K562 (cell line): ENCODE results near the gene OSTF1. TPM values are rescaled to one million over a fixed set of nuclear protein-coding genes. Genes with fewer than 3 reads are reported as not detected.

Experiments used
- ATAC-seq: fragments of 200-7000 bp; cut with Tn5 transposase; 3 replicates; pipeline ENCODE4 v1.9.1; 2020; ENCODE audit warnings: moderate library complexity
- BruUV-seq: library from RNA; stranded (reverse); fragments of 400-500 nt; replicated peaks from 2 replicates; lab custom pipeline; 2021; lab: Mats Ljungman, UMichigan
- CTCF ChIA-PET: fragments of 300-600 bp; formaldehyde crosslinking; extraction: SDS; loops from one replicate; lab custom pipeline; 2021; ENCODE audit warnings: low intra/inter-chr PET ratio; lab: Yijun Ruan, JAX
- POLR2A ChIA-PET: fragments of 300-600, 350-650 bp; sonication (Branson Sonifier 250); formaldehyde crosslinking; extraction: SDS; loops from one replicate; lab custom pipeline; 2021; ENCODE audit warnings: antibody characterized with exemption, inconsistent platforms; lab: Yijun Ruan, JAX
- DNase-seq, 4 experiments: peaks; one replicate each; pipeline versions ENCODE4 v3.0.0 to v3.0.0-alpha.2; 2011 to 2018; ENCODE audit warnings: low spot score in 3 of 4, mixed read lengths in 3 of 4; ENCODE audit errors: extremely low read depth in 1 of 4
- FAIRE-seq: peaks from 2 replicates; lab custom pipeline; 2011; peaks lifted over from hg19 to GRCh38; lab: Jason Lieb, UNC
- H2AFZ ChIP-seq: 2 replicates; pipeline ENCODE4 v1.6.0; 2011; ENCODE audit warnings: low read depth, low read length, control low read depth, inconsistent platforms
- H3K27ac ChIP-seq: fragments of 200-600 bp; 3 replicates; pipeline ENCODE4 v1.8.0; 2011; ENCODE audit warnings: low read depth, mild to moderate bottlenecking, control low read depth, inconsistent platforms, low read length, moderate library complexity, mixed read lengths; ENCODE audit errors: extremely low read depth
- H3K27me3 ChIP-seq, 2 experiments: fragments of 300-600 bp in 1 of 2; 2 replicates in 1 of 2; 3 replicates in 1 of 2; pipeline versions ENCODE4 v1.6.0 to v1.8.0; 2011; ENCODE audit warnings: inconsistent platforms in 2 of 2, low read length in 2 of 2, mild to moderate bottlenecking in 1 of 2, mixed read lengths in 1 of 2, moderate library complexity in 1 of 2; ENCODE audit not compliant: control insufficient read depth in 2 of 2, insufficient read depth in 2 of 2
- H3K36me3 ChIP-seq: fragments of 300-600 bp; 3 replicates; pipeline ENCODE4 v1.8.0; 2011; ENCODE audit warnings: mild to moderate bottlenecking, low read length, inconsistent platforms; ENCODE audit not compliant: control insufficient read depth, insufficient read depth
- H3K4me1 ChIP-seq, 2 experiments: fragments of 200-600 bp in 1 of 2; replicated peaks in 1 of 2; 2 replicates in 1 of 2; 3 replicates in 1 of 2; pipeline versions ENCODE4 v1.5.1 to v1.8.0; 2011; ENCODE audit warnings: inconsistent platforms in 2 of 2, low read length in 2 of 2, mild to moderate bottlenecking in 1 of 2, mixed read lengths in 1 of 2, moderate library complexity in 1 of 2; ENCODE audit not compliant: control insufficient read depth in 2 of 2, insufficient read depth in 2 of 2
- H3K4me2 ChIP-seq: 2 replicates; pipeline ENCODE4 v1.6.1; 2011; ENCODE audit warnings: low read length, control low read depth, inconsistent platforms, mixed read lengths; ENCODE audit not compliant: insufficient read depth
- H3K4me3 ChIP-seq: fragments of 200-600 bp; sonication (generic), shearing (Covaris generic); 2 replicates; pipeline ENCODE4 v1.5.1; 2016; ENCODE audit warnings: control low read depth, inconsistent platforms
- H3K79me2 ChIP-seq: fragments of 200-600 bp; 3 replicates; pipeline ENCODE4 v1.8.0; 2011; ENCODE audit warnings: low read length, inconsistent platforms; ENCODE audit not compliant: control insufficient read depth, insufficient read depth
- H3K9ac ChIP-seq, 2 experiments: 2 replicates each; pipeline versions ENCODE4 v1.6.0 to v1.6.1; 2011; ENCODE audit warnings: low read depth in 2 of 2, low read length in 2 of 2, control low read depth in 1 of 2, inconsistent platforms in 1 of 2, mild to moderate bottlenecking in 1 of 2, mixed read lengths in 1 of 2; ENCODE audit not compliant: insufficient read depth in 1 of 2
- H3K9me1 ChIP-seq: one replicate; pipeline ENCODE4 v1.6.0; 2011; ENCODE audit warnings: inconsistent platforms, mild to moderate bottlenecking, low read length, moderate library complexity; ENCODE audit not compliant: control insufficient read depth, insufficient read depth
- H3K9me3 ChIP-seq: replicated peaks from 2 replicates; pipeline ENCODE4 v1.5.1; 2011; ENCODE audit warnings: low read depth, low read length, inconsistent platforms; ENCODE audit not compliant: control insufficient read depth, insufficient read depth
- H4K20me1 ChIP-seq: replicated peaks from 2 replicates; pipeline ENCODE4 v1.6.1; 2011; ENCODE audit warnings: low read length, inconsistent platforms, mixed read lengths; ENCODE audit not compliant: control insufficient read depth, insufficient read depth
- ARNT ChIP-seq, 2 experiments: fragments of 450-650 bp; IDR thresholded peaks; 2 replicates each; pipeline ENCODE4 v1.6.1; 2016; ENCODE audit warnings: mild to moderate bottlenecking in 1 of 2
- CC2D1A ChIP-seq: fragments of 450-650 bp; IDR thresholded peaks from 2 replicates; pipeline ENCODE4 v1.6.1; 2017; ENCODE audit warnings: mild to moderate bottlenecking
- COPS2 ChIP-seq: fragments of 450-650 bp; conservative IDR thresholded peaks from 2 replicates; pipeline ENCODE4 v1.6.1; 2016; ENCODE audit warnings: mild to moderate bottlenecking, moderate library complexity
- DACH1 ChIP-seq: fragments of 450-650 bp; IDR thresholded peaks from 2 replicates; pipeline ENCODE4 v1.6.1; 2018; ENCODE audit not compliant: partially characterized antibody
- FOS ChIP-seq: IDR thresholded peaks from 3 replicates; pipeline ENCODE4 v1.6.1; 2011; ENCODE audit not compliant: insufficient read length; ENCODE audit errors: extremely low read depth
- FOSL1 ChIP-seq: fragments of 200-800 bp; sonication (Bioruptor generic); conservative IDR thresholded peaks from 2 replicates; pipeline ENCODE4 v1.6.1; 2016; ENCODE audit warnings: missing genetic modification characterization, missing compliant biosample characterization
- MAFG ChIP-seq: fragments of 450-650 bp; conservative IDR thresholded peaks from 2 replicates; pipeline ENCODE4 v1.6.1; 2016; ENCODE audit warnings: missing genetic modification characterization, missing compliant biosample characterization
- NFYB ChIP-seq: IDR thresholded peaks from 2 replicates; pipeline ENCODE4 v1.6.1; 2011; ENCODE audit warnings: mild to moderate bottlenecking, moderate library complexity; ENCODE audit not compliant: insufficient read length; ENCODE audit errors: extremely low read depth
- POLR2A ChIP-seq: fragments of 450-650 bp; conservative IDR thresholded peaks from 2 replicates; pipeline ENCODE4 v1.6.1; 2016
- SRSF1 ChIP-seq: fragments of 200-400 bp; formaldehyde crosslinking; IDR thresholded peaks from 2 replicates; pipeline ENCODE4 v1.6.1; 2017; ENCODE audit warnings: mild to moderate bottlenecking, low read depth, low read length, moderate library complexity
- SRSF3 ChIP-seq: fragments of 200-400 bp; formaldehyde crosslinking; IDR thresholded peaks from 2 replicates; pipeline ENCODE4 v1.6.1; 2016; ENCODE audit warnings: mild to moderate bottlenecking, low read length, moderate library complexity; ENCODE audit not compliant: insufficient read depth
- TAF7 ChIP-seq: fragments of 450-650 bp; IDR thresholded peaks from 2 replicates; pipeline ENCODE4 v1.6.1; 2016; ENCODE audit warnings: missing genetic modification characterization, missing compliant biosample characterization
- TCF7 ChIP-seq: sonication (generic); IDR thresholded peaks from 2 replicates; pipeline ENCODE4 v1.6.1; 2016; ENCODE audit warnings: antibody characterized with exemption, borderline replicate concordance
- ZNF121 ChIP-seq: sonication (generic); formaldehyde crosslinking; conservative IDR thresholded peaks from 2 replicates; pipeline ENCODE4 v1.8.0; 2022; ENCODE audit warnings: missing genetic modification reagents
- ZNF282 ChIP-seq: sonication (generic); formaldehyde crosslinking; IDR thresholded peaks from 2 replicates; pipeline ENCODE4 v1.8.1; 2023; ENCODE audit warnings: missing genetic modification reagents
- ZNF57 ChIP-seq: fragments of 450-650 bp; formaldehyde crosslinking; IDR thresholded peaks from 2 replicates; pipeline ENCODE4 v1.4.0; 2020; ENCODE audit warnings: mild to moderate bottlenecking, moderate library complexity
- WGBS: fragments of 100-300 bp; shearing (Covaris generic); methylation state at CpG from one replicate; pipeline ENCODE4 v1.1.6; 2016; ENCODE audit warnings: low coverage, mixed read lengths; ENCODE audit not compliant: insufficient coverage; ENCODE audit errors: missing lambda C conversion rate; 5-methylcytosine and 5-hydroxymethylcytosine counted together
- in situ Hi-C: fragments of 300-500 bp; cut with MboI; formaldehyde crosslinking; loops from 4 replicates; pipeline ENCODE4 v1.15.0; 2018; ENCODE audit warnings: inconsistent platforms, mixed read lengths
- intact Hi-C: fragments of 100-400 bp; cut with micrococcal nuclease; formaldehyde crosslinking; loops from 2 replicates; pipeline ENCODE4 v1.14.2; 2022
- polyA plus RNA-seq, 8 experiments: library from polyadenylated mRNA; depleted of rRNA in 4 of 8; stranded (reverse) in 5 of 8; unstranded in 3 of 8; fragments of >200 nt; fragmentation: Nextera tagmentation in 2 of 8; fragmentation: Illumina TruSeq in 1 of 8; extraction: Ambion mirVana in 2 of 8; extraction: Trizol in 1 of 8; gene quantifications; 2 replicates each; pipeline versions ENCODE4 v1.2.1 to v1.2.3, GENCODE V29; 2011 to 2014; ENCODE audit warnings: inconsistent platforms in 1 of 8, missing spikeins in 1 of 8
- total RNA-seq, 7 experiments: library from RNA; depleted of rRNA in 6 of 7; stranded (reverse); fragments of >200 nt in 6 of 7; fragmentation: Illumina TruSeq in 2 of 7; extraction: Trizol in 2 of 7; gene quantifications; 2 replicates each; pipeline versions ENCODE4 v1.2.1 to v1.2.3, GENCODE V29; 2011 to 2021; ENCODE audit warnings: low replicate concordance in 1 of 7
- TF ChIP-seq, protein P1 (sequence below): IDR thresholded peaks from 2 replicates; pipeline ENCODE4 v1.6.1; 2011; ENCODE audit not compliant: insufficient read length; ENCODE audit errors: extremely low read depth
- TF ChIP-seq, protein P2 (sequence below): fragments of 450-650 bp; IDR thresholded peaks from 2 replicates; pipeline ENCODE4 v1.6.1; 2018; ENCODE audit not compliant: partially characterized antibody
- TF ChIP-seq, protein P3 (sequence below): fragments of 250-450 bp; sonication (Bioruptor Pico); IDR thresholded peaks from 2 replicates; pipeline ENCODE4 v1.8.0; 2021; ENCODE audit warnings: moderate library complexity, mild to moderate bottlenecking, inconsistent platforms

OSTF1 gene
- total and polyA plus RNA-seq, 9 of the 15 experiments (the other 6 are each of a cell fraction or from before 2014, with no cell fraction given) = 15.0 to 37.3 (median 23.0) TPM

DNA sequence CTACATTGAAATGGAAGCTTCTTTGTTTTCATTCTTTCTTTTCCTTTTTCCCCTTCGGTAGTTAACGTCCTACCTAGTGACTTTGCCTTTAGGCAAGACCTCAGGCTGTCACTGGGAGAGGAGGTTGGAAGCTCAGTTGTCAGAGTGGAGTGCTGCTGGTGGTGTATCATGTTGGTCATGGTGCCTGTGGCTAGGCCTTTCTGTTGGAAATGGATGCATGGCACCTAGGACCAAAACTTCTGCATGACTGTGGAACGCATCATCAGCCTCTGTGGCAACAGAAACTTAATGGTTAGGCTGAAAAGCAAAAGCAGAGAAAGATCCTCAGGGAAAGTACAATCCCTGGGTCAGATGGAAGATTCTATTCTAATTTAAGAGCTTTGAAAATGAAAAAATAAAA, 57.9 kb downstream of the OSTF1 start:
- no peak overlapping the region for H3K9ac ChIP-seq
- intact Hi-C loops (no loop called here), in situ Hi-C loops (no loop called here)
- no peaks in the 10 kb centered on the region for H3K9me1 ChIP-seq
- ChIA-PET POLR2A (no interaction called here), CTCF (no interaction called here)
- no peaks in the 10 kb centered on the region for H3K79me2 ChIP-seq
- H3K36me3 ChIP-seq = peaks cover 5% of the 10 kb centered on the region; the same call in 1 of the 3 replicates
- no peaks in the 10 kb centered on the region for H4K20me1 ChIP-seq
- no TSS peak for BruUV-seq
- H3K4me1 ChIP-seq = no peaks in the 10 kb centered on the region
- H3K9me3 ChIP-seq = no peaks in the 10 kb centered on the region
- no peak for FAIRE-seq
- H3K27ac ChIP-seq = no peak overlapping the region
- no peak overlapping the region for H3K4me3 ChIP-seq
- H3K4me2 ChIP-seq = no peak overlapping the region
- no peak for ATAC-seq
- DNase-seq = no peak
- TF ChIP-seq CC2D1A (no peak), FOSL1 (no peak), TAF7 (tag) (no peak), ZNF57 (CRISPR knock-in tag) (no peak), SRSF3 (no peak), COPS2 (no peak), DACH1 (no peak), FOS (no peak), SRSF1 (no peak), ZNF121 (no peak), ARNT (IDR thresholded peaks at IDR 0.05) (no peak), TCF7 (no peak), NFYB (no peak), ZNF282 (CRISPR knock-in tag) (no peak), POLR2A (no peak), MAFG (no peak)
- TF ChIP-seq, protein P1, sequence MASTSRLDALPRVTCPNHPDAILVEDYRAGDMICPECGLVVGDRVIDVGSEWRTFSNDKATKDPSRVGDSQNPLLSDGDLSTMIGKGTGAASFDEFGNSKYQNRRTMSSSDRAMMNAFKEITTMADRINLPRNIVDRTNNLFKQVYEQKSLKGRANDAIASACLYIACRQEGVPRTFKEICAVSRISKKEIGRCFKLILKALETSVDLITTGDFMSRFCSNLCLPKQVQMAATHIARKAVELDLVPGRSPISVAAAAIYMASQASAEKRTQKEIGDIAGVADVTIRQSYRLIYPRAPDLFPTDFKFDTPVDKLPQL = no peak
- TF ChIP-seq, protein P2, sequence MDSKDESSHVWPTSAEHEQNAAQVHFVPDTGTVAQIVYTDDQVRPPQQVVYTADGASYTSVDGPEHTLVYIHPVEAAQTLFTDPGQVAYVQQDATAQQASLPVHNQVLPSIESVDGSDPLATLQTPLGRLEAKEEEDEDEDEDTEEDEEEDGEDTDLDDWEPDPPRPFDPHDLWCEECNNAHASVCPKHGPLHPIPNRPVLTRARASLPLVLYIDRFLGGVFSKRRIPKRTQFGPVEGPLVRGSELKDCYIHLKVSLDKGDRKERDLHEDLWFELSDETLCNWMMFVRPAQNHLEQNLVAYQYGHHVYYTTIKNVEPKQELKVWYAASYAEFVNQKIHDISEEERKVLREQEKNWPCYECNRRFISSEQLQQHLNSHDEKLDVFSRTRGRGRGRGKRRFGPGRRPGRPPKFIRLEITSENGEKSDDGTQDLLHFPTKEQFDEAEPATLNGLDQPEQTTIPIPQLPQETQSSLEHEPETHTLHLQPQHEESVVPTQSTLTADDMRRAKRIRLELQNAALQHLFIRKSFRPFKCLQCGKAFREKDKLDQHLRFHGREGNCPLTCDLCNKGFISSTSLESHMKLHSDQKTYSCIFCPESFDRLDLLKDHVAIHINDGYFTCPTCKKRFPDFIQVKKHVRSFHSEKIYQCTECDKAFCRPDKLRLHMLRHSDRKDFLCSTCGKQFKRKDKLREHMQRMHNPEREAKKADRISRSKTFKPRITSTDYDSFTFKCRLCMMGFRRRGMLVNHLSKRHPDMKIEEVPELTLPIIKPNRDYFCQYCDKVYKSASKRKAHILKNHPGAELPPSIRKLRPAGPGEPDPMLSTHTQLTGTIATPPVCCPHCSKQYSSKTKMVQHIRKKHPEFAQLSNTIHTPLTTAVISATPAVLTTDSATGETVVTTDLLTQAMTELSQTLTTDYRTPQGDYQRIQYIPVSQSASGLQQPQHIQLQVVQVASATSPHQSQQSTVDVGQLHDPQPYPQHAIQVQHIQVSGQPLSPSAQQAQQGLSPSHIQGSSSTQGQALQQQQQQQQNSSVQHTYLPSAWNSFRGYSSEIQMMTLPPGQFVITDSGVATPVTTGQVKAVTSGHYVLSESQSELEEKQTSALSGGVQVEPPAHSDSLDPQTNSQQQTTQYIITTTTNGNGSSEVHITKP = no peak
- TF ChIP-seq, protein P3, sequence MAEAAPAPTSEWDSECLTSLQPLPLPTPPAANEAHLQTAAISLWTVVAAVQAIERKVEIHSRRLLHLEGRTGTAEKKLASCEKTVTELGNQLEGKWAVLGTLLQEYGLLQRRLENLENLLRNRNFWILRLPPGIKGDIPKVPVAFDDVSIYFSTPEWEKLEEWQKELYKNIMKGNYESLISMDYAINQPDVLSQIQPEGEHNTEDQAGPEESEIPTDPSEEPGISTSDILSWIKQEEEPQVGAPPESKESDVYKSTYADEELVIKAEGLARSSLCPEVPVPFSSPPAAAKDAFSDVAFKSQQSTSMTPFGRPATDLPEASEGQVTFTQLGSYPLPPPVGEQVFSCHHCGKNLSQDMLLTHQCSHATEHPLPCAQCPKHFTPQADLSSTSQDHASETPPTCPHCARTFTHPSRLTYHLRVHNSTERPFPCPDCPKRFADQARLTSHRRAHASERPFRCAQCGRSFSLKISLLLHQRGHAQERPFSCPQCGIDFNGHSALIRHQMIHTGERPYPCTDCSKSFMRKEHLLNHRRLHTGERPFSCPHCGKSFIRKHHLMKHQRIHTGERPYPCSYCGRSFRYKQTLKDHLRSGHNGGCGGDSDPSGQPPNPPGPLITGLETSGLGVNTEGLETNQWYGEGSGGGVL (CRISPR knock-in tag) = no peak
- WGBS = 80% methylated on average over 1 of the region's 3 CpGs
- H3K27me3 ChIP-seq = no peaks in the 10 kb centered on the region
- H2AFZ ChIP-seq = no peak overlapping the region
